C4-2B (cell line): Measurements from ENCODE around the gene C1R.

ENCODE experiments used
- ZFX ChIP-seq: fragments of 450-650 bp; IDR thresholded peaks from 2 replicates; pipeline ENCODE4 v1.6.1; 2017
- TF ChIP-seq, protein P1 (sequence below): fragments of 450-650 bp; conservative IDR thresholded peaks from 2 replicates; pipeline ENCODE4 v1.5.1; 2017; ENCODE audit warnings: mild to moderate bottlenecking

DNA sequence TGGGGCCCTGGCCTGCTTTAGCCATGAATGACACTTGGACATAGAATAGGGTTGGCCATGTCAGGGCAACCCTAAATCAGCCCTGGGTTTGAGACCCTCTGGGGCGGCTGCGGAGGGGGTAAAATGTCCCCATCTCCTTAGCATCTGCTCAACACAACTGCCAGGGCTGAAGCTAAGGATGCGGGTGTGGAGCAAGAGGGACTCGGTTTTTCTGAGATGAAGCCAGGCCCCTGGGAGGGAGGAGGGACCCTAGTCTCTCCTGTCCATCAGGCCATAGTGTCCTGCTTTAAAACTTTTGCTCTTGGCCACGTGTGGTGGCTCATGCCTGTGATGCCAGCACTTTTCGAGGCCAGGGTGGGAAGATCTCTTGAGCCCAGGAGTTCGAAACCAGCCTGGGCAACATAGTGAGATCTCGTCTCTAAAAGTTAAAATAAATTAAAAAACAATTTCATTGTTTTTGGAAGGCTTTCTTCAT, 778 bp upstream of the C1R start:
- TF ChIP-seq, protein P1, sequence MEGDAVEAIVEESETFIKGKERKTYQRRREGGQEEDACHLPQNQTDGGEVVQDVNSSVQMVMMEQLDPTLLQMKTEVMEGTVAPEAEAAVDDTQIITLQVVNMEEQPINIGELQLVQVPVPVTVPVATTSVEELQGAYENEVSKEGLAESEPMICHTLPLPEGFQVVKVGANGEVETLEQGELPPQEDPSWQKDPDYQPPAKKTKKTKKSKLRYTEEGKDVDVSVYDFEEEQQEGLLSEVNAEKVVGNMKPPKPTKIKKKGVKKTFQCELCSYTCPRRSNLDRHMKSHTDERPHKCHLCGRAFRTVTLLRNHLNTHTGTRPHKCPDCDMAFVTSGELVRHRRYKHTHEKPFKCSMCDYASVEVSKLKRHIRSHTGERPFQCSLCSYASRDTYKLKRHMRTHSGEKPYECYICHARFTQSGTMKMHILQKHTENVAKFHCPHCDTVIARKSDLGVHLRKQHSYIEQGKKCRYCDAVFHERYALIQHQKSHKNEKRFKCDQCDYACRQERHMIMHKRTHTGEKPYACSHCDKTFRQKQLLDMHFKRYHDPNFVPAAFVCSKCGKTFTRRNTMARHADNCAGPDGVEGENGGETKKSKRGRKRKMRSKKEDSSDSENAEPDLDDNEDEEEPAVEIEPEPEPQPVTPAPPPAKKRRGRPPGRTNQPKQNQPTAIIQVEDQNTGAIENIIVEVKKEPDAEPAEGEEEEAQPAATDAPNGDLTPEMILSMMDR: no peak
- TF ChIP-seq ZFX: no peak
